IMR-90 (cell line): Measurements from ENCODE around the gene LUC7L3. TPM values are rescaled to one million over a fixed set of nuclear protein-coding genes. Genes with fewer than 3 reads are reported as not detected.
A peak's percentile ranks its signal among the peaks of the same experiment; 100 is the strongest.

Experiments used
- ATAC-seq: fragments of 200-7000 bp; cut with Tn5 transposase; 2 replicates; pipeline ENCODE4 v1.9.1; 2020; ENCODE audit warnings: low read depth, mild to moderate bottlenecking, moderate library complexity
- BruUV-seq: library from RNA; stranded (reverse); fragments of 400-500 nt; replicated peaks from 2 replicates; lab custom pipeline; 2021; lab: Mats Ljungman, UMichigan
- CTCF ChIA-PET: fragments of 300-600 bp; formaldehyde crosslinking; extraction: SDS; loops from one replicate; lab custom pipeline; 2021; ENCODE audit warnings: antibody characterized with exemption; lab: Yijun Ruan, JAX
- POLR2A ChIA-PET: fragments of 300-600 bp; sonication (Branson Sonifier 250); formaldehyde crosslinking; loops from one replicate; lab custom pipeline; 2022; ENCODE audit warnings: antibody characterized with exemption; ENCODE audit not compliant: unreplicated experiment; lab: Charles Lee
- DNase-seq: peaks from one replicate; pipeline ENCODE4 v3.0.0; 2013
- H2AFZ ChIP-seq: replicated peaks from 2 replicates; pipeline ENCODE3; 2013; ENCODE audit warnings: low read length, mild to moderate bottlenecking; ENCODE audit not compliant: poor library complexity
- H2AK5ac ChIP-seq: 2 replicates; pipeline ENCODE4 v1.6.1; 2013; ENCODE audit warnings: low read depth, low read length, inconsistent platforms
- H2AK9ac ChIP-seq: replicated peaks from 2 replicates; pipeline ENCODE3; 2013; ENCODE audit warnings: mild to moderate bottlenecking, low read depth, low read length, moderate library complexity; ENCODE audit not compliant: poor library complexity
- H2BK120ac ChIP-seq: 2 replicates; pipeline ENCODE4 v1.6.1; 2013; ENCODE audit warnings: low read depth, low read length, inconsistent platforms
- H2BK15ac ChIP-seq: 3 replicates; pipeline ENCODE4 v1.6.1; 2013; ENCODE audit warnings: low read depth, low read length, inconsistent platforms
- H2BK20ac ChIP-seq: 2 replicates; pipeline ENCODE4 v1.6.1; 2013; ENCODE audit warnings: low read depth, mild to moderate bottlenecking, inconsistent platforms, low read length, moderate library complexity
- H2BK5ac ChIP-seq: 2 replicates; pipeline ENCODE4 v1.6.1; 2013; ENCODE audit warnings: mild to moderate bottlenecking, low read depth, low read length, inconsistent platforms; ENCODE audit not compliant: poor library complexity, severe bottlenecking
- H3K14ac ChIP-seq: replicated peaks from 2 replicates; pipeline ENCODE4 v1.6.1; 2013; ENCODE audit warnings: low read depth, low read length, inconsistent platforms
- H3K18ac ChIP-seq: 2 replicates; pipeline ENCODE4 v1.6.1; 2013; ENCODE audit warnings: low read depth, low read length, control low read depth
- H3K23ac ChIP-seq: 2 replicates; pipeline ENCODE4 v1.6.1; 2013; ENCODE audit warnings: low read depth, low read length, inconsistent platforms
- H3K27ac ChIP-seq: 2 replicates; pipeline ENCODE4 v1.5.1; 2013; ENCODE audit warnings: mild to moderate bottlenecking, control low read depth, low read length; ENCODE audit not compliant: insufficient read depth
- H3K27me3 ChIP-seq: 2 replicates; pipeline ENCODE4 v1.6.1; 2013; ENCODE audit warnings: low read length; ENCODE audit not compliant: control insufficient read depth, insufficient read depth
- H3K36me3 ChIP-seq: 2 replicates; pipeline ENCODE4 v1.6.1; 2013; ENCODE audit warnings: low read length, mixed read lengths; ENCODE audit not compliant: control insufficient read depth, insufficient read depth
- H3K4ac ChIP-seq: 2 replicates; pipeline ENCODE4 v1.6.1; 2013; ENCODE audit warnings: low read depth, low read length, inconsistent platforms
- H3K4me1 ChIP-seq: 2 replicates; pipeline ENCODE4 v1.6.1; 2013; ENCODE audit warnings: low read length, mixed read lengths; ENCODE audit not compliant: control insufficient read depth, insufficient read depth
- H3K4me2 ChIP-seq: 2 replicates; pipeline ENCODE4 v1.6.1; 2013; ENCODE audit warnings: low read depth, mild to moderate bottlenecking, control low read depth, low read length, moderate library complexity
- H3K4me3 ChIP-seq: 2 replicates; pipeline ENCODE4 v1.5.1; 2013; ENCODE audit warnings: low read depth, mild to moderate bottlenecking, control low read depth, low read length, moderate library complexity; ENCODE audit not compliant: insufficient read depth
- H3K56ac ChIP-seq: 2 replicates; pipeline ENCODE4 v1.6.1; 2013; ENCODE audit warnings: low read length, inconsistent platforms; ENCODE audit not compliant: insufficient read depth; ENCODE audit errors: extremely low read depth
- H3K79me1 ChIP-seq, 2 experiments: 2 replicates each; pipeline ENCODE4 v1.6.1; 2013; ENCODE audit warnings: low read length in 2 of 2, inconsistent platforms in 1 of 2, low read depth in 1 of 2
- H3K9ac ChIP-seq: 2 replicates; pipeline ENCODE4 v1.6.1; 2013; ENCODE audit warnings: low read depth, low read length, control low read depth
- H3K9me1 ChIP-seq: 2 replicates; pipeline ENCODE4 v1.6.1; 2013; ENCODE audit warnings: low read length, inconsistent platforms; ENCODE audit not compliant: insufficient read depth
- H3K9me3 ChIP-seq: 2 replicates; pipeline ENCODE4 v1.6.1; 2013; ENCODE audit warnings: low read length; ENCODE audit not compliant: control insufficient read depth, insufficient read depth
- H4K20me1 ChIP-seq: 2 replicates; pipeline ENCODE4 v1.6.1; 2013; ENCODE audit warnings: low read length, inconsistent platforms; ENCODE audit not compliant: insufficient read depth
- H4K5ac ChIP-seq: 2 replicates; pipeline ENCODE4 v1.6.1; 2013; ENCODE audit warnings: mild to moderate bottlenecking, low read depth, low read length, control low read depth
- H4K8ac ChIP-seq, 2 experiments: 2 replicates each; pipeline ENCODE4 v1.6.1; 2013; ENCODE audit warnings: low read depth in 2 of 2, low read length in 2 of 2, control low read depth in 1 of 2, inconsistent platforms in 1 of 2
- H4K91ac ChIP-seq: 2 replicates; pipeline ENCODE4 v1.6.1; 2013; ENCODE audit warnings: low read depth, low read length, inconsistent platforms; ENCODE audit not compliant: insufficient read depth
- BHLHE40 ChIP-seq: fragments of 150-350 bp; IDR thresholded peaks from 2 replicates; pipeline ENCODE4 v1.6.1; 2016; ENCODE audit warnings: mild to moderate bottlenecking, low read depth, low read length
- FOS ChIP-seq: fragments of 150-350 bp; IDR thresholded peaks from 2 replicates; pipeline ENCODE4 v1.6.1; 2016; ENCODE audit warnings: low read depth, low read length
- MAZ ChIP-seq: IDR thresholded peaks from 2 replicates; pipeline ENCODE4 v1.6.1; 2012; ENCODE audit warnings: low read depth, mild to moderate bottlenecking, low read length, improper control_type of control experiment, moderate library complexity, borderline replicate concordance
- MXI1 ChIP-seq: IDR thresholded peaks from 2 replicates; pipeline ENCODE4 v1.6.1; 2012; ENCODE audit warnings: low read depth, mild to moderate bottlenecking, low read length, moderate library complexity, borderline replicate concordance
- POLR2A ChIP-seq: IDR thresholded peaks from 2 replicates; pipeline ENCODE4 v1.6.1; 2012; ENCODE audit warnings: mild to moderate bottlenecking, low read depth, low read length
- RAD21 ChIP-seq: IDR thresholded peaks from 2 replicates; pipeline ENCODE4 v1.6.1; 2012; ENCODE audit warnings: low read length, improper control_type of control experiment
- RCOR1 ChIP-seq: IDR thresholded peaks from 2 replicates; pipeline ENCODE4 v1.6.1; 2012; ENCODE audit warnings: mild to moderate bottlenecking, low read length, improper control_type of control experiment; ENCODE audit not compliant: insufficient replicate concordance
- WGBS, 2 experiments: methylation state at CpG; one replicate each; pipeline versions ENCODE4 v1.1.5 to v1.1.7; 2013; ENCODE audit warnings: missing lambda C conversion rate in 2 of 2; ENCODE audit not compliant: insufficient read length in 1 of 2; ENCODE audit errors: extremely low coverage in 2 of 2; 5-methylcytosine and 5-hydroxymethylcytosine counted together
- dilution Hi-C: fragments of 300-500 bp; cut with HindIII; formaldehyde crosslinking; loops from one replicate; pipeline ENCODE4 v1.14.3; 2018; ENCODE audit warnings: low sequenced_read_pairs; ENCODE audit not compliant: unreplicated experiment
- in situ Hi-C: fragments of 300-500 bp; cut with MboI; formaldehyde crosslinking; loops from 3 replicates; pipeline ENCODE4 v1.14.3; 2019; ENCODE audit warnings: low sequenced_read_pairs, inconsistent platforms, mixed read lengths
- intact Hi-C: fragments of 100-400 bp; cut with micrococcal nuclease; formaldehyde crosslinking; loops from 2 replicates; pipeline ENCODE4 v1.10.0; 2022
- polyA plus RNA-seq, 3 experiments: library from polyadenylated mRNA; depleted of rRNA; stranded (reverse); fragments of >200 nt; gene quantifications; 2 replicates each; pipeline ENCODE4 v1.2.3, GENCODE V29; 2012; ENCODE audit warnings: low replicate concordance in 1 of 3
- total RNA-seq: library from RNA; depleted of rRNA; stranded (reverse); fragments of >200 nt; gene quantifications from 2 replicates; pipeline ENCODE4 v1.2.3, GENCODE V29; 2012

Gene LUC7L3
- total and polyA plus RNA-seq, 2 of the 4 experiments (the other 2 are of a cell fraction): 17.7 to 44.7 TPM

- Histone ChIP-seq H2BK15ac (no peak overlapping the region), H3K18ac (no peak overlapping the region), H4K5ac (no peak overlapping the region), H3K14ac (no peak overlapping the region), H3K4me1 (peaks cover 10% of the 10 kb centered on the region), H3K4ac (no peak overlapping the region), H3K4me2 (no peak overlapping the region), H3K27ac (no peak overlapping the region), H2BK20ac (no peak overlapping the region), H4K8ac (no peak overlapping the region), H4K91ac (no peak overlapping the region), H2BK120ac (no peak overlapping the region), H3K36me3 (no peaks in the 10 kb centered on the region), H2BK5ac (no peak overlapping the region), H3K79me1 (peaks cover 0 to 52% of the 10 kb centered on the region in 2 experiments; a peak in 3 of 4 replicates), H3K4me3 (no peak overlapping the region), H2AFZ (no peak overlapping the region), H2AK9ac (no peak overlapping the region), H3K56ac (no peak overlapping the region), H3K23ac (peak overlapping the region; percentile 3), H3K27me3 (no peaks in the 10 kb centered on the region), H2AK5ac (no peak overlapping the region), H3K9ac (no peak overlapping the region), H4K20me1 (peaks cover 93% of the 10 kb centered on the region), H3K9me3 (no peaks in the 10 kb centered on the region), H3K9me1 (peaks cover 21% of the 10 kb centered on the region)
- DNase-seq (no peak), ATAC-seq (no peak)
- BruUV-seq: TSS peak; percentile 12
- TF ChIP-seq MXI1 (no peak), BHLHE40 (no peak), RCOR1 (no peak), POLR2A (no peak), FOS (no peak), MAZ (no peak), RAD21 (no peak)
- ChIA-PET CTCF (no interaction called here), POLR2A (no interaction called here)
- intact Hi-C loops (no loop called here), in situ Hi-C loops (no loop called here), dilution Hi-C loops (no loop called here)
- WGBS, 2 experiments: no CpG with 5 or more reads among the region's 7 CpGs
Measured at GRCh38 chr17:50731575-50732460, 12.4 kb downstream of the LUC7L3 start.
